H1 (cell line): Measurements from ENCODE around the gene RAPGEF1.

Experiments used
- CREB1 ChIP-seq: IDR thresholded peaks from 2 replicates; pipeline ENCODE4 v1.6.1; 2012; ENCODE audit warnings: inconsistent platforms
- CTCF ChIP-seq, 3 experiments: IDR thresholded peaks; 1 replicate in 2 of 3; 2 replicates in 1 of 3; pipeline versions ENCODE4 v1.5.1 to v1.6.1; 2011; ENCODE audit warnings: low read length in 3 of 3, mild to moderate bottlenecking in 3 of 3, inconsistent platforms in 2 of 3, low read depth in 1 of 3, moderate library complexity in 1 of 3; ENCODE audit not compliant: insufficient read depth in 1 of 3; ENCODE audit errors: control extremely low read depth in 1 of 3
- FOSL1 ChIP-seq: IDR thresholded peaks from 2 replicates; pipeline ENCODE4 v1.6.1; 2011; ENCODE audit warnings: mild to moderate bottlenecking, low read depth, low read length, moderate library complexity; ENCODE audit not compliant: insufficient read depth
- GABPA ChIP-seq: IDR thresholded peaks from 2 replicates; pipeline ENCODE4 v1.6.1; 2011; ENCODE audit warnings: mild to moderate bottlenecking, low read length, moderate library complexity, borderline replicate concordance; ENCODE audit not compliant: insufficient read depth
- SP1 ChIP-seq: IDR thresholded peaks from 2 replicates; pipeline ENCODE4 v1.6.1; 2011; ENCODE audit warnings: low read depth, low read length
- SP2 ChIP-seq: IDR thresholded peaks from 2 replicates; pipeline ENCODE4 v1.6.1; 2012; ENCODE audit warnings: mild to moderate bottlenecking, low read length, inconsistent platforms
- TCF12 ChIP-seq: IDR thresholded peaks from 2 replicates; pipeline ENCODE4 v1.6.1; 2011; ENCODE audit warnings: low read depth, mild to moderate bottlenecking, low read length

- TF ChIP-seq SP2 (no peak), CREB1 (no peak), CTCF (IDR thresholded peaks at IDR 0.05; ENCODE audit: control extremely low read depth in 1 of 3, insufficient read depth in 1 of 3, low read depth in 1 of 3, low read length in 3 of 3) (no peak), TCF12 (no peak), FOSL1 (no peak), SP1 (no peak), GABPA (no peak)
These were observed 5.7 kb upstream of the RAPGEF1 start for GRCh38 chr9:131745610-131746009.
